Right lobe of liver (tissue), 6 donors: Measurements from ENCODE around the gene SLC39A11. TPM values are rescaled to one million over a fixed set of nuclear protein-coding genes. Genes with fewer than 3 reads are reported as not detected.
"Not testable (repeated sequence)": the region's sequence is repeated elsewhere in the genome, so short reads cannot be mapped to it uniquely, and the experiment has no call there.

Experiments used
- ATAC-seq, 4 donors: fragments of 200-7000 bp; cut with Tn5 transposase; one replicate each; pipeline ENCODE4 v1.9.1; 2020; ENCODE audit warnings: mild to moderate bottlenecking in 4 of 4, moderate library complexity in 4 of 4
- DNase-seq, 3 donors: peaks; one replicate each; pipeline ENCODE4 v3.0.0-alpha.2; 2020
- H3K27ac ChIP-seq, 3 donors: fragments of 200-600 bp; one replicate each; pipeline ENCODE4 v1.8.0; 2022
- H3K27me3 ChIP-seq, 2 donors: fragments of 200-600 bp; one replicate each; pipeline ENCODE4 v1.8.0; 2022
- H3K36me3 ChIP-seq, 4 donors: fragments of 200-600 bp; sonication (generic) in 1 of 4; one replicate each; pipeline versions ENCODE4 v1.5.1 to v1.8.0; 2017 to 2022; ENCODE audit warnings: control low read depth in 1 of 4
- H3K4me1 ChIP-seq, 4 donors: fragments of 200-600 bp; sonication (generic) in 1 of 4; one replicate each; pipeline versions ENCODE4 v1.5.1 to v1.8.0; 2017 to 2022; ENCODE audit warnings: control low read depth in 1 of 4
- H3K4me3 ChIP-seq, 3 donors: fragments of 200-600 bp; one replicate each; pipeline ENCODE4 v1.8.0; 2022
- H3K9me3 ChIP-seq, 4 donors: fragments of 200-600 bp; sonication (generic) in 1 of 4; one replicate each; pipeline versions ENCODE4 v1.5.1 to v1.8.0; 2017 to 2022; ENCODE audit warnings: control low read depth in 1 of 4
- CTCF ChIP-seq, 4 donors: fragments of 200-600 bp in 3 of 4; fragments of 450-650 bp in 1 of 4; IDR thresholded peaks; one replicate each; pipeline versions ENCODE4 v1.5.1 to v1.8.0; 2016 to 2022; ENCODE audit warnings: antibody characterized with exemption in 4 of 4, mild to moderate bottlenecking in 2 of 4
- POLR2A ChIP-seq: fragments of 450-650 bp; IDR thresholded peaks from one replicate; pipeline ENCODE4 v1.6.1; 2017; ENCODE audit warnings: antibody characterized with exemption, mild to moderate bottlenecking
- WGBS: methylation state at CpG from one replicate; pipeline ENCODE4 v1.1.6; 2018; ENCODE audit warnings: low coverage, low lambda C conversion rate; ENCODE audit not compliant: insufficient coverage; ENCODE audit errors: missing lambda C conversion rate; 5-methylcytosine and 5-hydroxymethylcytosine counted together
- intact Hi-C, 2 donors: fragments of 100-400 bp; cut with DNase I; formaldehyde crosslinking; loops; one replicate each; pipeline versions ENCODE4 v1.11.2 to v1.14.1; 2022
- total RNA-seq, 6 experiments: library from RNA; depleted of rRNA in 2 of 6; stranded (reverse); fragments of >200 nt in 2 of 6; fragmentation: NEBNext Ultra II Directional in 3 of 6; extraction: Animal tissue kit (Norgen Biotek cat#: 25700) in 3 of 6; gene quantifications; one replicate each; pipeline versions ENCODE4 v1.1.0 to v1.2.4, GENCODE V29; 2016 to 2023
- donor health status: DM: no; HTN: yes; CAD: no.
- donor health status: DM: no; HTN: no; CAD: no.
- donor health status: DM: no; HTN: no; CAD: no.
- donor health status: DM: no; HTN: yes; CAD: no.
- donor health status: DM: no; HTN: yes; CAD: no.

The SLC39A11 gene
- total RNA-seq, 6 experiments from 2014 or later: 25.4 to 49.6 (median 39.3) TPM

- peaks cover 0 to 5% (median 0%) of the 10 kb centered on the region in 4 donors for H3K36me3 ChIP-seq
- H3K27me3 ChIP-seq: no peaks in the 10 kb centered on the region
- WGBS: 81% methylated on average over 7 of the region's 9 CpGs
- no peak overlapping the region for H3K4me3 ChIP-seq
- no peaks in the 10 kb centered on the region for H3K4me1 ChIP-seq
- DNase-seq: no peak
- H3K27ac ChIP-seq: no peak overlapping the region
- ATAC-seq: peak in 2 of 4 donors; percentile 20 to 28
- H3K9me3 ChIP-seq: no peaks in the 10 kb centered on the region
- intact Hi-C loops: no loop called here
- no peak for TF ChIP-seq POLR2A
- no peak for TF ChIP-seq CTCF (IDR thresholded peaks at IDR 0.05)
Measured at GRCh38 chr17:73068322-73069153, 23.9 kb downstream of the SLC39A11 start.

GRCh38 chr17:73067699-73068098, 24.8 kb downstream of the SLC39A11 start:
- H3K4me3 ChIP-seq, H3K27me3 ChIP-seq, H3K27ac ChIP-seq, H3K36me3 ChIP-seq, H3K4me1 ChIP-seq, intact Hi-C loops, H3K9me3 ChIP-seq, ATAC-seq, DNase-seq: not testable (repeated sequence)
- WGBS: 100% methylated on average over 2 of the region's 2 CpGs

- intact Hi-C loops: no loop called here
- H3K27me3 ChIP-seq: no peaks in the 10 kb centered on the region
- DNase-seq (no peak), ATAC-seq (no peak)
- H3K9me3 ChIP-seq: no peaks in the 10 kb centered on the region
- no peak for TF ChIP-seq CTCF (IDR thresholded peaks at IDR 0.05)
- no peak for TF ChIP-seq POLR2A
- H3K36me3 ChIP-seq: no peaks in the 10 kb centered on the region
- H3K27ac ChIP-seq: no peak overlapping the region
- H3K4me1 ChIP-seq: no peaks in the 10 kb centered on the region
- 100% methylated on average over 2 of the region's 3 CpGs for WGBS
- H3K4me3 ChIP-seq: no peak overlapping the region
Measured at GRCh38 chr17:73067075-73067474, 25.4 kb downstream of the SLC39A11 start.

- TF ChIP-seq POLR2A (no peak), CTCF (IDR thresholded peaks at IDR 0.05) (no peak)
- ATAC-seq (no peak), DNase-seq (no peak)
- H3K4me1 ChIP-seq: no peaks in the 10 kb centered on the region
- WGBS: 95% methylated on average over 2 of the region's 2 CpGs
- H3K27me3 ChIP-seq: no peaks in the 10 kb centered on the region
- intact Hi-C loops: no loop called here
- H3K36me3 ChIP-seq: no peaks in the 10 kb centered on the region
- H3K27ac ChIP-seq: no peak overlapping the region
- no peaks in the 10 kb centered on the region for H3K9me3 ChIP-seq
- no peak overlapping the region for H3K4me3 ChIP-seq
Measured at GRCh38 chr17:73066148-73066884, 26.2 kb downstream of the SLC39A11 start.

GRCh38 chr17:73065376-73065775, 27.1 kb downstream of the SLC39A11 start:
- DNase-seq: no peak
- no peak for TF ChIP-seq CTCF (IDR thresholded peaks at IDR 0.05)
- no peak for TF ChIP-seq POLR2A

More at GRCh38 chr17:73065376-73065775, 27.1 kb downstream of the SLC39A11 start:
- H3K4me3 ChIP-seq: no peak overlapping the region
- H3K4me1 ChIP-seq: no peaks in the 10 kb centered on the region
- H3K36me3 ChIP-seq: no peaks in the 10 kb centered on the region
- ATAC-seq: no peak
- no peaks in the 10 kb centered on the region for H3K9me3 ChIP-seq
- H3K27me3 ChIP-seq: no peaks in the 10 kb centered on the region
- no peak overlapping the region for H3K27ac ChIP-seq
- intact Hi-C loops: no loop called here
- WGBS: 89% methylated on average over 3 of the region's 3 CpGs
